Kidney (tissue), 14 donors: ENCODE data around the gene TOM1. TPM values are rescaled to one million over a fixed set of nuclear protein-coding genes. Genes with fewer than 3 reads are reported as not detected.

Source experiments
- DNase-seq, 5 donors: peaks; one replicate each; pipeline ENCODE4 v3.0.0-alpha.2; 2013 to 2020
- FAIRE-seq: peaks from 2 replicates; lab custom pipeline; 2012; peaks lifted over from hg19 to GRCh38; lab: Jason Lieb, UNC
- H3K27ac ChIP-seq, 2 donors: one replicate each; pipeline ENCODE4 v1.7.0; 2013; ENCODE audit warnings: low read depth in 2 of 2, low read length in 2 of 2, inconsistent platforms in 1 of 2
- H3K27me3 ChIP-seq: one replicate; pipeline ENCODE4 v1.7.1; 2013; ENCODE audit warnings: low read length, inconsistent platforms; ENCODE audit not compliant: control insufficient read depth, insufficient read depth
- H3K36me3 ChIP-seq, 3 donors: one replicate each; pipeline versions ENCODE4 v1.7.0 to v1.7.1; 2013; ENCODE audit warnings: low read length in 3 of 3, control low read depth in 1 of 3, inconsistent platforms in 1 of 3; ENCODE audit not compliant: insufficient read depth in 3 of 3, control insufficient read depth in 2 of 3
- H3K4me1 ChIP-seq, 3 donors: one replicate each; pipeline versions ENCODE4 v1.7.0 to v1.7.1; 2013; ENCODE audit warnings: low read length in 3 of 3, inconsistent platforms in 1 of 3, low read depth in 1 of 3; ENCODE audit not compliant: control insufficient read depth in 2 of 3, insufficient read depth in 2 of 3
- H3K4me3 ChIP-seq, 3 donors: one replicate each; pipeline versions ENCODE4 v1.7.0 to v1.8.1; 2013; ENCODE audit warnings: low read length in 3 of 3, control low read depth in 1 of 3, inconsistent platforms in 1 of 3
- H3K9ac ChIP-seq, 3 donors: one replicate each; pipeline versions ENCODE4 v1.7.0 to v1.7.1; 2013; ENCODE audit warnings: low read length in 3 of 3, control low read depth in 1 of 3, inconsistent platforms in 1 of 3
- H3K9me3 ChIP-seq, 3 donors: one replicate each; pipeline versions ENCODE4 v1.7.0 to v1.7.1; 2013; ENCODE audit warnings: low read length in 3 of 3, control low read depth in 1 of 3, inconsistent platforms in 1 of 3; ENCODE audit not compliant: control insufficient read depth in 2 of 3, insufficient read depth in 1 of 3
- CTCF ChIP-seq: IDR thresholded peaks from 3 replicates; pipeline ENCODE4 v1.5.1; 2012; ENCODE audit warnings: mild to moderate bottlenecking, moderate library complexity, borderline replicate concordance; ENCODE audit not compliant: insufficient read depth; ENCODE audit errors: extremely low read depth
- intact Hi-C: fragments of 100-400 bp; cut with DNase I; formaldehyde crosslinking; loops from one replicate; pipeline ENCODE4 v1.11.1; 2022
- polyA plus RNA-seq: library from polyadenylated mRNA; stranded (reverse); fragments of 350-450 nt; fragmentation: Illumina TruSeq; extraction: RNeasy Lipid Tissue Mini Kit (QIAGEN cat#74804); gene quantifications from one replicate; pipeline ENCODE4 v1.2.3, GENCODE V29; 2014; ENCODE audit warnings: low read depth, low replicate concordance; ENCODE audit not compliant: insufficient read depth
- total RNA-seq: library from RNA; stranded (reverse); fragmentation: NEBNext Ultra II Directional; extraction: Animal tissue kit (Norgen Biotek cat#: 25700); gene quantifications from one replicate; pipeline ENCODE4 v1.2.1, GENCODE V29; 2021
- donor health status: control.
- donor health status: control.
- donor health status: control.
- donor health status: control.
- donor health status: control.
- donor health status: DM: yes; HTN: yes; CAD: no.
- donor health status: Normal renal cell carcinoma (clear cell type).

Gene TOM1
- total and polyA plus RNA-seq, 2 donors from 2014 or later: 67.0 to 68.2 TPM

GRCh38 chr22:35390933-35391332, 91.2 kb downstream of the TOM1 start:
- Histone ChIP-seq H3K27me3 (no peaks in the 10 kb centered on the region), H3K9ac (no peak overlapping the region), H3K4me1 (peaks cover 0 to 2% (median 0%) of the 10 kb centered on the region in 3 donors), H3K36me3 (peaks cover 0 to 3% (median 0%) of the 10 kb centered on the region in 3 donors), H3K4me3 (no peak overlapping the region), H3K9me3 (no peaks in the 10 kb centered on the region), H3K27ac (no peak overlapping the region)
- no peak for FAIRE-seq
- no peak for DNase-seq
- intact Hi-C loops: no loop called here
- no peak for TF ChIP-seq CTCF

GRCh38 chr22:35392357-35392756, 92.7 kb downstream of the TOM1 start:
- Histone ChIP-seq H3K4me3 (no peak overlapping the region), H3K4me1 (peaks cover 0 to 2% (median 0%) of the 10 kb centered on the region in 3 donors), H3K9me3 (no peaks in the 10 kb centered on the region), H3K27ac (no peak overlapping the region), H3K27me3 (no peaks in the 10 kb centered on the region), H3K9ac (no peak overlapping the region), H3K36me3 (no peaks in the 10 kb centered on the region)
- FAIRE-seq (no peak), DNase-seq (no peak)
- no peak for TF ChIP-seq CTCF
- intact Hi-C loops: no loop called here

GRCh38 chr22:35393116-35394010, 93.7 kb downstream of the TOM1 start:
- Histone ChIP-seq H3K27ac (no peak overlapping the region), H3K4me1 (peaks cover 0 to 2% (median 0%) of the 10 kb centered on the region in 3 donors), H3K27me3 (no peaks in the 10 kb centered on the region), H3K9me3 (no peaks in the 10 kb centered on the region), H3K4me3 (no peak overlapping the region), H3K36me3 (no peaks in the 10 kb centered on the region), H3K9ac (no peak overlapping the region)
- no peak for TF ChIP-seq CTCF
- DNase-seq (no peak), FAIRE-seq (no peak)
- intact Hi-C loops: no loop called here
